Panc1 (cell line): ENCODE data around the gene DENND5B. TPM values are rescaled to one million over a fixed set of nuclear protein-coding genes. Genes with fewer than 3 reads are reported as not detected.

Experiments
- ATAC-seq: fragments of 200-7000 bp; cut with Tn5 transposase; 2 replicates; pipeline ENCODE4 v1.9.1; 2020; ENCODE audit warnings: mild to moderate bottlenecking, moderate library complexity
- BruUV-seq: library from RNA; stranded (reverse); fragments of 400-500 nt; replicated peaks from 2 replicates; lab custom pipeline; 2021; lab: Mats Ljungman, UMichigan
- CTCF ChIA-PET: fragments of 300-600 bp; sonication (Branson Sonifier 250); formaldehyde crosslinking; loops from one replicate; lab custom pipeline; 2022; ENCODE audit warnings: antibody characterized with exemption; lab: Charles Lee
- POLR2A ChIA-PET: fragments of 300-600 bp; sonication (Branson Sonifier 250); formaldehyde crosslinking; loops from one replicate; lab custom pipeline; 2022; ENCODE audit warnings: antibody characterized with exemption; lab: Charles Lee
- DNase-seq: peaks from one replicate; pipeline ENCODE4 v3.0.0-alpha.2; 2010; ENCODE audit warnings: low read depth, low spot score
- H3K27ac ChIP-seq: 2 replicates; pipeline ENCODE4 v1.5.1; 2011; ENCODE audit warnings: mild to moderate bottlenecking, low read length, inconsistent platforms
- H3K27me3 ChIP-seq: fragments of 200-500 bp; sonication (Bioruptor generic); 2 replicates; pipeline ENCODE4 v1.6.0; 2014; ENCODE audit warnings: low read length, inconsistent platforms; ENCODE audit not compliant: control insufficient read depth, insufficient read depth
- H3K36me3 ChIP-seq: fragments of 200-500 bp; sonication (Bioruptor generic); 2 replicates; pipeline ENCODE4 v1.5.1; 2014; ENCODE audit warnings: inconsistent platforms, mild to moderate bottlenecking, low read length, moderate library complexity; ENCODE audit not compliant: control insufficient read depth, insufficient read depth
- H3K4me1 ChIP-seq: 2 replicates; pipeline ENCODE4 v1.5.1; 2011; ENCODE audit warnings: inconsistent platforms, mild to moderate bottlenecking, low read length, moderate library complexity; ENCODE audit not compliant: control insufficient read depth, insufficient read depth
- H3K4me3 ChIP-seq, 2 experiments: 2 replicates each; pipeline ENCODE4 v1.5.1; 2011 to 2012; ENCODE audit warnings: low read depth in 2 of 2, low read length in 2 of 2, mild to moderate bottlenecking in 2 of 2, inconsistent platforms in 1 of 2, moderate library complexity in 1 of 2
- H3K9me3 ChIP-seq: fragments of 200-500 bp; sonication (Bioruptor generic); 2 replicates; pipeline ENCODE4 v1.5.1; 2014; ENCODE audit warnings: low read depth, mild to moderate bottlenecking, inconsistent platforms, low read length, moderate library complexity; ENCODE audit not compliant: control insufficient read depth, insufficient read depth
- POLR2AphosphoS5 ChIP-seq: IDR thresholded peaks from 2 replicates; pipeline ENCODE4 v1.6.1; 2012; ENCODE audit warnings: mild to moderate bottlenecking, low read depth, low read length, moderate library complexity
- SIN3A ChIP-seq: IDR thresholded peaks from 2 replicates; pipeline ENCODE4 v1.6.1; 2012; ENCODE audit warnings: low read depth, mild to moderate bottlenecking, low read length, moderate library complexity, borderline replicate concordance; ENCODE audit not compliant: insufficient read depth
- TCF7L2 ChIP-seq: IDR thresholded peaks from 2 replicates; pipeline ENCODE4 v1.6.1; 2011; ENCODE audit warnings: mild to moderate bottlenecking, low read depth, low read length, inconsistent platforms
- in situ Hi-C: cut with HindIII; loops from 2 replicates; pipeline ENCODE4 v1.10.0; 2016; ENCODE audit warnings: low sequenced_read_pairs, low pct_unique_long_range_greater_than_20kb
- intact Hi-C: fragments of 100-400 bp; cut with micrococcal nuclease; formaldehyde crosslinking; loops from one replicate; pipeline ENCODE4 v1.10.0; 2022; ENCODE audit not compliant: unreplicated experiment
- total RNA-seq: library from RNA; stranded (reverse); gene quantifications from one replicate; pipeline ENCODE4 v1.2.1, GENCODE V29; 2021; ENCODE audit not compliant: unreplicated experiment
- TF ChIP-seq, protein P1 (sequence below), 2 experiments: IDR thresholded peaks; 2 replicates each; pipeline ENCODE4 v1.6.1; 2011 to 2012; ENCODE audit warnings: low read depth in 2 of 2, control low read depth in 1 of 2, low read length in 1 of 2, mild to moderate bottlenecking in 1 of 2, moderate library complexity in 1 of 2; ENCODE audit not compliant: insufficient read depth in 1 of 2
- TF ChIP-seq, protein P2 (sequence below): fragments of 450-650 bp; IDR thresholded peaks from 2 replicates; pipeline ENCODE4 v1.5.1; 2017; ENCODE audit warnings: mild to moderate bottlenecking

The DENND5B gene
- total RNA-seq, 1 experiment from 2014 or later, result 36.8 TPM

DNA sequence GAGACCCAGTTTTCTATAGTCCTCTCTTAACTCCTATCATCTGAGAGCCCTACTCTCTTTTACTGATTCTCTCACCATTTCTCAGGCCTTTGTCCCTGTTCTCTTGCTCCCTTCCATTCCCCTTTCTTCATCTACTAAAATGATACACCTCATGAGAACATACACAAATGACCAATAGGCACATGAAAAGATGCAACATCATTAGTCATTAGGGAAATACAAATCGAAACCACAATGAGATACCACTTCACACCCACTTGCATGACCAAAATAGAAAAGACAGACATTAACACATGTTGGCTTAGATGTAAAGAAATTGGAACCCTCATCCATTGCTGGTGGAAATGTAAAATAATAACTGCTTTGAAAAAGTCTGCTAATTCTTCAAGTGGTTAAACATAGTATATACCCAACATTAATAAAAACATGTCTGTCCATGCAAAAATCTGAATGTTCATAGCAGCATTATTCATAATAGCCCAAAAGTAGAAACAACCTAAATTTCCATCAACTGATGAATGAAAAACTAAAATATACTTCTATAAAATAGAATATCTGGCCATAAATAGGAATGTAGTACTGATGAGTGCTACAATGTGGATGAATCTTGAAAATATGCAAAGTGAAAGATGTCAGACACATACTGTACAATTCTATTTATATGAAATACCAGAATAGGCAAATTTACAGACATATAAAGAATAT, 66.0 kb downstream of the DENND5B start:
- no peak overlapping the region for H3K27ac ChIP-seq
- H3K4me3 ChIP-seq, result no peak overlapping the region
- peaks cover 14% of the 10 kb centered on the region; the same call in 1 of the 2 replicates for H3K4me1 ChIP-seq
- ChIA-PET POLR2A (no interaction called here), CTCF (no interaction called here)
- BruUV-seq, result no TSS peak
- DNase-seq (peak; percentile 93), ATAC-seq (no peak)
- no peaks in the 10 kb centered on the region for H3K27me3 ChIP-seq
- TF ChIP-seq TCF7L2 (no peak), SIN3A (no peak), POLR2AphosphoS5 (no peak)
- TF ChIP-seq, protein P1, sequence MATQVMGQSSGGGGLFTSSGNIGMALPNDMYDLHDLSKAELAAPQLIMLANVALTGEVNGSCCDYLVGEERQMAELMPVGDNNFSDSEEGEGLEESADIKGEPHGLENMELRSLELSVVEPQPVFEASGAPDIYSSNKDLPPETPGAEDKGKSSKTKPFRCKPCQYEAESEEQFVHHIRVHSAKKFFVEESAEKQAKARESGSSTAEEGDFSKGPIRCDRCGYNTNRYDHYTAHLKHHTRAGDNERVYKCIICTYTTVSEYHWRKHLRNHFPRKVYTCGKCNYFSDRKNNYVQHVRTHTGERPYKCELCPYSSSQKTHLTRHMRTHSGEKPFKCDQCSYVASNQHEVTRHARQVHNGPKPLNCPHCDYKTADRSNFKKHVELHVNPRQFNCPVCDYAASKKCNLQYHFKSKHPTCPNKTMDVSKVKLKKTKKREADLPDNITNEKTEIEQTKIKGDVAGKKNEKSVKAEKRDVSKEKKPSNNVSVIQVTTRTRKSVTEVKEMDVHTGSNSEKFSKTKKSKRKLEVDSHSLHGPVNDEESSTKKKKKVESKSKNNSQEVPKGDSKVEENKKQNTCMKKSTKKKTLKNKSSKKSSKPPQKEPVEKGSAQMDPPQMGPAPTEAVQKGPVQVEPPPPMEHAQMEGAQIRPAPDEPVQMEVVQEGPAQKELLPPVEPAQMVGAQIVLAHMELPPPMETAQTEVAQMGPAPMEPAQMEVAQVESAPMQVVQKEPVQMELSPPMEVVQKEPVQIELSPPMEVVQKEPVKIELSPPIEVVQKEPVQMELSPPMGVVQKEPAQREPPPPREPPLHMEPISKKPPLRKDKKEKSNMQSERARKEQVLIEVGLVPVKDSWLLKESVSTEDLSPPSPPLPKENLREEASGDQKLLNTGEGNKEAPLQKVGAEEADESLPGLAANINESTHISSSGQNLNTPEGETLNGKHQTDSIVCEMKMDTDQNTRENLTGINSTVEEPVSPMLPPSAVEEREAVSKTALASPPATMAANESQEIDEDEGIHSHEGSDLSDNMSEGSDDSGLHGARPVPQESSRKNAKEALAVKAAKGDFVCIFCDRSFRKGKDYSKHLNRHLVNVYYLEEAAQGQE (IDR thresholded peaks at IDR 0.05; ENCODE audit: insufficient read depth in 1 of 2, low read depth in 2 of 2, low read length in 1 of 2), result no peak
- TF ChIP-seq, protein P2, sequence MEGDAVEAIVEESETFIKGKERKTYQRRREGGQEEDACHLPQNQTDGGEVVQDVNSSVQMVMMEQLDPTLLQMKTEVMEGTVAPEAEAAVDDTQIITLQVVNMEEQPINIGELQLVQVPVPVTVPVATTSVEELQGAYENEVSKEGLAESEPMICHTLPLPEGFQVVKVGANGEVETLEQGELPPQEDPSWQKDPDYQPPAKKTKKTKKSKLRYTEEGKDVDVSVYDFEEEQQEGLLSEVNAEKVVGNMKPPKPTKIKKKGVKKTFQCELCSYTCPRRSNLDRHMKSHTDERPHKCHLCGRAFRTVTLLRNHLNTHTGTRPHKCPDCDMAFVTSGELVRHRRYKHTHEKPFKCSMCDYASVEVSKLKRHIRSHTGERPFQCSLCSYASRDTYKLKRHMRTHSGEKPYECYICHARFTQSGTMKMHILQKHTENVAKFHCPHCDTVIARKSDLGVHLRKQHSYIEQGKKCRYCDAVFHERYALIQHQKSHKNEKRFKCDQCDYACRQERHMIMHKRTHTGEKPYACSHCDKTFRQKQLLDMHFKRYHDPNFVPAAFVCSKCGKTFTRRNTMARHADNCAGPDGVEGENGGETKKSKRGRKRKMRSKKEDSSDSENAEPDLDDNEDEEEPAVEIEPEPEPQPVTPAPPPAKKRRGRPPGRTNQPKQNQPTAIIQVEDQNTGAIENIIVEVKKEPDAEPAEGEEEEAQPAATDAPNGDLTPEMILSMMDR, result no peak
- no peaks in the 10 kb centered on the region for H3K36me3 ChIP-seq
- in situ Hi-C loops, result no loop called here
- intact Hi-C loops, result no loop called here
- H3K9me3 ChIP-seq, result no peaks in the 10 kb centered on the region

DNA sequence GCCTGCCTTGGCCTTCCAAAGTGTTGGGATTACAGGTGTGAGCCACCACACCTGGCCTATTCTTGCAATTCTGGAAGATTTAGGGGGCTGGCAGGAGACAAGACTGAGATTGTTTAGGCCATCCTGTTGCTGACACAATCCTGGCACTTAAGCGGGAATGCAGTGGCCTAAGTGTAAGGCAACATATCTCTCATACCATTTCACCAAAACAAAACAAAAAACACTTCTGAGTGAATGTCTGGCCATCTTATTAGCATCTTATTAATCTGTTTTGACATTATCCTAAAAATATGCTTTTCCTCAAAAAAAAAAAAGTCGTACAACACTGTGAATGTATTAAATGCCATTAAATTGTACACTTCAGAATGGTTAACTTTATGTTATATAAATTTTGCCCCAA, 67.6 kb downstream of the DENND5B start:
- no TSS peak for BruUV-seq
- ATAC-seq (no peak), DNase-seq (no peak)
- ChIA-PET POLR2A (no interaction called here), CTCF (no interaction called here)
- intact Hi-C loops, result no loop called here
- Histone ChIP-seq H3K4me1 (peaks cover 30% of the 10 kb centered on the region), H3K36me3 (no peaks in the 10 kb centered on the region), H3K4me3 (no peak overlapping the region), H3K27ac (no peak overlapping the region), H3K27me3 (no peaks in the 10 kb centered on the region), H3K9me3 (no peaks in the 10 kb centered on the region)
- TF ChIP-seq SIN3A (no peak), TCF7L2 (no peak), POLR2AphosphoS5 (no peak)
- TF ChIP-seq, protein P1 (IDR thresholded peaks at IDR 0.05; ENCODE audit: insufficient read depth in 1 of 2, low read depth in 2 of 2, low read length in 1 of 2), result no peak
- TF ChIP-seq, protein P2, result no peak
- in situ Hi-C loops, result no loop called here
